ENCODE measurements around the gene ENDOV. TPM values are rescaled to one million over a fixed set of nuclear protein-coding genes. Genes with fewer than 3 reads are reported as not detected.
"Not testable (repeated sequence)": the region's sequence is repeated elsewhere in the genome, so short reads cannot be mapped to it uniquely, and the experiment has no call there.

ENDOV gene
- total RNA-seq, 1 donor from 2014 or later, result 39.1 TPM

DNA sequence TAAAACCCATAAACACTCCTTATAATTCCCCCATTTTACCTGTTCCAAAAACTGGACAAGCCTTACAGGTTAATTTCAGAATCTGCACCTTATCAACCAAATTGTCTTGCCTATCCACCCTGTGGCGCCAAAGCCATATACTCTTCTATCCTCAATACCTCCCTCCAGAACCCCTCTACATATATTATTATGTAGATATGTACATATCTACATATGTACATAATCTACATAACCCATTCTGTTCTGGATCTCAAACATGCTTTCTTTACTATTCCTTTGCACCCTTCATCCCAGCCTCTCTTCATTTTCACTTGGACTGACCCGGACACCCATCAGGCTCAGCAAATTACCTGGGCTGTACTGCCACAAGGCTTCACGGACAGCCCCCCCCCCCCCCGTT lies 12.0 kb upstream of the ENDOV start:
- Mint-ChIP-seq H3K36me3 (ENCODE audit: unreplicated experiment) (no peaks in the 10 kb centered on the region), H3K4me1 (ENCODE audit: unreplicated experiment) (peaks cover 2% of the 10 kb centered on the region), H3K27me3 (ENCODE audit: unreplicated experiment) (no peaks in the 10 kb centered on the region), H3K27ac (ENCODE audit: unreplicated experiment) (no peak overlapping the region), H3K9me3 (ENCODE audit: unreplicated experiment) (no peaks in the 10 kb centered on the region), H3K4me3 (ENCODE audit: unreplicated experiment) (no peak overlapping the region)
- TF ChIP-seq CTCF (IDR thresholded peaks at IDR 0.05), result no peak
- DNase-seq (ENCODE audit: extremely low spot score, unreplicated experiment), result no peak

- no peaks in the 10 kb centered on the region for H3K9me3 Mint-ChIP-seq (ENCODE audit: unreplicated experiment)
- no peak overlapping the region for H3K4me3 Mint-ChIP-seq (ENCODE audit: unreplicated experiment)
- TF ChIP-seq CTCF (IDR thresholded peaks at IDR 0.05), result no peak
- no peaks in the 10 kb centered on the region for H3K4me1 Mint-ChIP-seq (ENCODE audit: unreplicated experiment)
- no peak for DNase-seq (ENCODE audit: extremely low spot score, unreplicated experiment)
- H3K27ac Mint-ChIP-seq (ENCODE audit: unreplicated experiment), result no peak overlapping the region
- no peaks in the 10 kb centered on the region for H3K36me3 Mint-ChIP-seq (ENCODE audit: unreplicated experiment)
- peaks cover 2% of the 10 kb centered on the region for H3K27me3 Mint-ChIP-seq (ENCODE audit: unreplicated experiment)
Observed at GRCh38 chr17:80406146-80406545, 8.8 kb upstream of the ENDOV start.

GRCh38 chr17:80407917-80408316 lies 7.0 kb upstream of the ENDOV start:
- not testable (repeated sequence) for H3K27ac Mint-ChIP-seq (ENCODE audit: unreplicated experiment); H3K4me1 Mint-ChIP-seq (ENCODE audit: unreplicated experiment); H3K9me3 Mint-ChIP-seq (ENCODE audit: unreplicated experiment); H3K4me3 Mint-ChIP-seq (ENCODE audit: unreplicated experiment); H3K36me3 Mint-ChIP-seq (ENCODE audit: unreplicated experiment); H3K27me3 Mint-ChIP-seq (ENCODE audit: unreplicated experiment); DNase-seq (ENCODE audit: extremely low spot score, unreplicated experiment)

DNA sequence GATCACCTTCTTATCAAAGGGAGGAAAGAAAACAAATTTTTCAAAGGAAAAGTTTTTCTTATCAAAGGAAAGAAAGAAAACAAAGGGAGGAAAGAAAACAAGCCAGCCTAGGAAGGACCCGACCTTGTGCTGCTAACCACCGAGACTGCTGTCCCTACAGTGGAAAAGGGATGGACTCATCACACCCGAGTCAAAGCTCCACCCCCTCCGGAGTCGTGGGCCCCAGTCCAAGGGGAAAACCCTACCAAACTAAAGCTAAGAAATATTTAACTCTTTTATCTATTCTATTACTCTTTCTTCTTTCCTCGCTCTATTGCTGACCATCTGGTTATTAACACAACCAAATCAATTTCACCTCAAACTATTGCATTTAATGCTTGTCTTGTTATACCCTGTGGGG lies 6.1 kb upstream of the ENDOV start:
- H3K4me1 Mint-ChIP-seq (ENCODE audit: unreplicated experiment), result peaks cover 3% of the 10 kb centered on the region
- TF ChIP-seq CTCF (IDR thresholded peaks at IDR 0.05), result no peak
- peaks cover 2% of the 10 kb centered on the region for H3K27me3 Mint-ChIP-seq (ENCODE audit: unreplicated experiment)
- no peak overlapping the region for H3K27ac Mint-ChIP-seq (ENCODE audit: unreplicated experiment)
- H3K4me3 Mint-ChIP-seq (ENCODE audit: unreplicated experiment), result no peak overlapping the region
- no peaks in the 10 kb centered on the region for H3K9me3 Mint-ChIP-seq (ENCODE audit: unreplicated experiment)
- no peak for DNase-seq (ENCODE audit: extremely low spot score, unreplicated experiment)
- no peaks in the 10 kb centered on the region for H3K36me3 Mint-ChIP-seq (ENCODE audit: unreplicated experiment)

DNA sequence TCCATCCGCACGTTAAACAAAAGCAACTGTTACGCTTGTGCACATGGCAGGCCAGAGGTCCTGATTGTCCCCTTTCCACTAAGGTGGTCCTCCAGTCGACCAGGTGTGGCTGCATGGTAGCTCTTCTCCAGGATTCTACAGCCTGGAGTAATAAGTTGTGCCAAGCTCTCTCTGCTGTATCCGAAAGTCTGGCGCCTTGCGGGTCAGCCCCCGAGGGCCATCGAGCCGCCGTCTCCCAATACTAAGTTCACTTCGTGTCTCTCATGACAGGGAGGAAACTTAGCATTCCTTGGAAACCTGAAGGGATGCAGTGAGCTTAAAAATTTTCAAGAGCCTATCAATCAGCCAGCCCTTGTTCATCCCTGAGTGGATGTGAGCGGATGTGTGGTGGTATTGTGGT lies 5.3 kb upstream of the ENDOV start:
- no peak for DNase-seq (ENCODE audit: extremely low spot score, unreplicated experiment)
- Mint-ChIP-seq H3K4me1 (ENCODE audit: unreplicated experiment) (peaks cover 11% of the 10 kb centered on the region), H3K36me3 (ENCODE audit: unreplicated experiment) (no peaks in the 10 kb centered on the region), H3K9me3 (ENCODE audit: unreplicated experiment) (no peaks in the 10 kb centered on the region), H3K4me3 (ENCODE audit: unreplicated experiment) (no peak overlapping the region), H3K27ac (ENCODE audit: unreplicated experiment) (no peak overlapping the region), H3K27me3 (ENCODE audit: unreplicated experiment) (peaks cover 5% of the 10 kb centered on the region)
- TF ChIP-seq CTCF (IDR thresholded peaks at IDR 0.05), result no peak

DNA sequence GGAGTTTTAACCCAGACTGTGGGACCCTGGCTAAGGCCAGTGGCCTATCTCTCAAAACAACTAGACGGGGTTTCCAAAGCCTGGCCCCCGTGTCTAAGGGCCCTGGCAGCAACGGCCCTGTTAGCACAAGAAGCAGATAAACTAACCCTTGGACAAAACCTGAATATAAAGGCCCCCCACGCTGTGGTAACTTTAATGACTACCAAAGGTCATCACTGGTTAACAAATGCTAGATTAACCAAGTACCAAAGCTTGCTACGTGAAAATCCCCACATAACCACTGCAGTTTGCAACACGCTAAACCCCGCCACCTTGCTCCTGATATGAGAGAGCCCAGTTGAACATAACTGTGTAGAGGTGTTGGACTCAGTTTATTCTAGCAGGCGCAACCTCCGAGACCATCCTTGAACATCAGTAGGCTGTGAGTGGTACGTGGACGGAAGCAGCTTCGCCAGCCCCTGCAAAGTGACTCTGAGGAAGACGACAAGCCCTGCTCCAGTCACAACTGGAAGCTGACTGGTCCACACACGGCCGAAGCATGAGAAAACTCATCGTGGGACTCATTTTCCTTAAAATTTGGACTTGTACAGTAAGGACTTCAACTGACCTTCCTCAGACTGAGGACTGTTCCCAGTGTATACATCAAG lies 4.4 kb upstream of the ENDOV start:
- H3K4me1 Mint-ChIP-seq (ENCODE audit: unreplicated experiment), result peaks cover 14% of the 10 kb centered on the region
- DNase-seq (ENCODE audit: extremely low spot score, unreplicated experiment); H3K9me3 Mint-ChIP-seq (ENCODE audit: unreplicated experiment); H3K27ac Mint-ChIP-seq (ENCODE audit: unreplicated experiment); H3K27me3 Mint-ChIP-seq (ENCODE audit: unreplicated experiment); H3K4me3 Mint-ChIP-seq (ENCODE audit: unreplicated experiment); H3K36me3 Mint-ChIP-seq (ENCODE audit: unreplicated experiment): not testable (repeated sequence)

Measured in osteocyte (in vitro differentiated cells).